Eye (tissue), 1 donor: ENCODE data around the gene MAN1B1.
"Not testable (repeated sequence)": the region's sequence is repeated elsewhere in the genome, so short reads cannot be mapped to it uniquely, and the experiment has no call there.

Source experiments
- DNase-seq: peaks from one replicate; pipeline ENCODE4 v3.0.0-alpha.2; 2015

Gene MAN1B1

GRCh38 chr9:137112564-137113384, 26.0 kb downstream of the MAN1B1 start:
- no peak for DNase-seq

- DNase-seq, result no peak
Measured at GRCh38 chr9:137113385-137114159, 26.8 kb downstream of the MAN1B1 start.

GRCh38 chr9:137114220-137114612, 27.4 kb downstream of the MAN1B1 start:
- DNase-seq, result peak; percentile 66

- DNase-seq, result peak; percentile 68
Measured at GRCh38 chr9:137114613-137115393, 28.0 kb downstream of the MAN1B1 start, which contains the start of gene DPP7. Gene DPP7, minus strand, starts transcription at chr9:137114733. Its CDS starts 20 bp downstream, at chr9:137114713.

- DNase-seq, result no peak
Measured at GRCh38 chr9:137115394-137116026, 28.7 kb downstream of the MAN1B1 start.

GRCh38 chr9:137116027-137116507, 29.3 kb downstream of the MAN1B1 start:
- DNase-seq, result no peak

GRCh38 chr9:137116728-137117127, 29.9 kb downstream of the MAN1B1 start:
- DNase-seq, result no peak

GRCh38 chr9:137117269-137117731, 30.5 kb downstream of the MAN1B1 start:
- no peak for DNase-seq

- not testable (repeated sequence) for DNase-seq
Measured at GRCh38 chr9:137118092-137118603, 31.4 kb downstream of the MAN1B1 start.

GRCh38 chr9:137121927-137122795, 35.4 kb downstream of the MAN1B1 start:
- not testable (repeated sequence) for DNase-seq

GRCh38 chr9:137122796-137123467, 36.1 kb downstream of the MAN1B1 start:
- not testable (repeated sequence) for DNase-seq

GRCh38 chr9:137123468-137123837, 36.7 kb downstream of the MAN1B1 start:
- DNase-seq, result no peak

GRCh38 chr9:137123952-137124462, 37.2 kb downstream of the MAN1B1 start:
- DNase-seq, result not testable (repeated sequence)

- DNase-seq, result no peak
Measured at GRCh38 chr9:137126786-137127185, 40.0 kb downstream of the MAN1B1 start.

GRCh38 chr9:137127301-137128157, 40.7 kb downstream of the MAN1B1 start:
- DNase-seq, result no peak

GRCh38 chr9:137128158-137128861, 41.5 kb downstream of the MAN1B1 start:
- no peak for DNase-seq

- peak; percentile 37 for DNase-seq
Measured at GRCh38 chr9:137128862-137129455, 42.2 kb downstream of the MAN1B1 start.
